HG03469 (cell line): ENCODE results near the gene HLCS.

Experiments
- ATAC-seq: cut with Tn5 transposase; IDR thresholded peaks from one replicate; pipeline ENCODE4 v1.9.1; 2021; ENCODE audit warnings: mild to moderate bottlenecking, moderate library complexity, moderate number of reproducible peaks; ENCODE audit not compliant: unreplicated experiment

Gene HLCS

GRCh38 chr21:36987845-36988244, 21.4 kb upstream of the HLCS start:
- no peak for ATAC-seq

- ATAC-seq, result no peak
These were observed 19.5 kb upstream of the HLCS start for GRCh38 chr21:36985751-36986594.

GRCh38 chr21:36981977-36982700, 15.7 kb upstream of the HLCS start:
- no peak for ATAC-seq

GRCh38 chr21:36981049-36981391, 14.6 kb upstream of the HLCS start:
- no peak for ATAC-seq

- no peak for ATAC-seq
These were observed 14.0 kb upstream of the HLCS start for GRCh38 chr21:36980280-36981048.

GRCh38 chr21:36976882-36977651, 10.6 kb upstream of the HLCS start:
- peak; percentile 39 for ATAC-seq

GRCh38 chr21:36976228-36976861, 9.9 kb upstream of the HLCS start:
- ATAC-seq, result no peak

GRCh38 chr21:36974851-36975192, 8.4 kb upstream of the HLCS start:
- ATAC-seq, result no peak

- no peak for ATAC-seq
These were observed 7.7 kb upstream of the HLCS start for GRCh38 chr21:36973986-36974850.

- ATAC-seq, result no peak
These were observed 2.5 kb upstream of the HLCS start for GRCh38 chr21:36968976-36969375.

- ATAC-seq, result no peak
These were observed 1.9 kb upstream of the HLCS start for GRCh38 chr21:36968414-36968813.

GRCh38 chr21:36966821-36967768, 626 bp upstream of the HLCS start:
- peak; percentile 5 for ATAC-seq

GRCh38 chr21:36965720-36966065, 776 bp downstream of the HLCS start:
- ATAC-seq, result no peak

GRCh38 chr21:36964827-36965719, 1.4 kb downstream of the HLCS start:
- no peak for ATAC-seq

- ATAC-seq, result no peak
These were observed 2.1 kb downstream of the HLCS start for GRCh38 chr21:36964398-36964797.

- no peak for ATAC-seq
These were observed 4.2 kb downstream of the HLCS start for GRCh38 chr21:36962098-36962780.
